ENCODE measurements around the gene CSHL1. TPM values are rescaled to one million over a fixed set of nuclear protein-coding genes. Genes with fewer than 3 reads are reported as not detected.
A peak's percentile ranks its signal among the peaks of the same experiment; 100 is the strongest.

CSHL1 gene
- total and polyA plus RNA-seq, 2 donors (not counting 1 experiment from before 2014, with no cell fraction given) = not detected

GRCh38 chr17:63914471-63914870, 3.4 kb upstream of the CSHL1 start:
- no peaks in the 10 kb centered on the region for H3K9me3 Mint-ChIP-seq (ENCODE audit: insufficient read depth)
- Histone ChIP-seq H3K27ac (ENCODE audit: low read length in 2 of 2) (no peak overlapping the region), H3K4me2 (replicated peaks; ENCODE audit: low read depth, low read length, poor library complexity, severe bottlenecking) (no peak overlapping the region), H3K36me3 (replicated peaks in 1 of 2; ENCODE audit: control extremely low read depth in 1 of 2, control insufficient read depth in 1 of 2, extremely low read depth in 1 of 2, insufficient read depth in 2 of 2, low read length in 1 of 2) (no peaks in the 10 kb centered on the region), H3K4me1 (ENCODE audit: control insufficient read depth in 2 of 2, insufficient read depth in 2 of 2, low read length in 2 of 2) (peaks cover 33 to 56% of the 10 kb centered on the region in 2 donors), H3K9me3 (ENCODE audit: control extremely low read depth in 1 of 3, control insufficient read depth in 2 of 3, insufficient read depth in 1 of 3, low read length in 2 of 3) (no peaks in the 10 kb centered on the region), H4K20me1 (ENCODE audit: control insufficient read depth, insufficient read depth, low read length, poor library complexity, severe bottlenecking) (no peaks in the 10 kb centered on the region), H3K79me2 (ENCODE audit: control insufficient read depth, insufficient read depth, low read length) (peaks cover 5% of the 10 kb centered on the region), H3K27me3 (replicated peaks in 1 of 4; ENCODE audit: control extremely low read depth in 1 of 4, control insufficient read depth in 3 of 4, insufficient read depth in 4 of 4, low read length in 3 of 4) (peaks cover 0 to 5% (median 0%) of the 10 kb centered on the region in 4 experiments), H2AFZ (ENCODE audit: insufficient read depth, low read depth, low read length, poor library complexity, severe bottlenecking) (no peak overlapping the region), H3K4me3 (ENCODE audit: control extremely low read depth in 1 of 5, extremely low read depth in 1 of 5, insufficient read depth in 1 of 5, low read depth in 2 of 5, low read length in 4 of 5) (no peak overlapping the region), H3K9ac (ENCODE audit: low read length) (no peak overlapping the region)
- peak; percentile 9 for DNase-seq
- CTCF ChIA-PET = interaction anchor here (1.1 to 26.0 kb wide), 6 partner anchors 11 to 218 kb away, joined by 3 to 834 read pairs (median 140); partner anchors contain the start of gene ERN1
- POLR2A ChIA-PET = interaction anchor here (0.7 to 1.6 kb wide), 3 partner anchors 12 to 18 kb away, joined by 3 to 7 read pairs (median 3); partner anchors contain the start of gene CD79B
- ATAC-seq (ENCODE audit: low read depth) = no peak
- H3K4me1 Mint-ChIP-seq = peaks cover 56% of the 10 kb centered on the region
- WGBS (ENCODE audit: insufficient coverage) = 97% methylated on average over 6 of the region's 7 CpGs
- intact Hi-C loops (cut with micrococcal nuclease) = no loop called here
- no peak for TF ChIP-seq CTCF (IDR thresholded peaks at IDR 0.05)
- no peak for TF ChIP-seq EZH2 (IDR thresholded peaks at IDR 0.05; ENCODE audit: borderline replicate concordance, insufficient read depth, low read depth, low read length, poor library complexity, severe bottlenecking)
- H3K27me3 Mint-ChIP-seq = peaks cover 5% of the 10 kb centered on the region
- H3K27ac Mint-ChIP-seq = peak overlapping the region; percentile 53
- H3K4me3 Mint-ChIP-seq = peak overlapping the region; percentile 47

GRCh38 chr17:63911657-63912100, 621 bp upstream of the CSHL1 start:
- Histone ChIP-seq H3K4me3 (ENCODE audit: control extremely low read depth in 1 of 5, extremely low read depth in 1 of 5, insufficient read depth in 1 of 5, low read depth in 2 of 5, low read length in 4 of 5) (no peak overlapping the region), H3K36me3 (replicated peaks in 1 of 2; ENCODE audit: control extremely low read depth in 1 of 2, control insufficient read depth in 1 of 2, extremely low read depth in 1 of 2, insufficient read depth in 2 of 2, low read length in 1 of 2) (no peaks in the 10 kb centered on the region), H3K9me3 (ENCODE audit: control extremely low read depth in 1 of 3, control insufficient read depth in 2 of 3, insufficient read depth in 1 of 3, low read length in 2 of 3) (no peaks in the 10 kb centered on the region), H3K4me1 (ENCODE audit: control insufficient read depth in 2 of 2, insufficient read depth in 2 of 2, low read length in 2 of 2) (peaks cover 26 to 40% of the 10 kb centered on the region in 2 donors), H3K4me2 (replicated peaks; ENCODE audit: low read depth, low read length, poor library complexity, severe bottlenecking) (no peak overlapping the region), H3K27me3 (replicated peaks in 1 of 4; ENCODE audit: control extremely low read depth in 1 of 4, control insufficient read depth in 3 of 4, insufficient read depth in 4 of 4, low read length in 3 of 4) (peaks cover 0 to 5% (median 0%) of the 10 kb centered on the region in 4 experiments), H2AFZ (ENCODE audit: insufficient read depth, low read depth, low read length, poor library complexity, severe bottlenecking) (no peak overlapping the region), H3K9ac (ENCODE audit: low read length) (no peak overlapping the region), H3K27ac (ENCODE audit: low read length in 2 of 2) (no peak overlapping the region), H4K20me1 (ENCODE audit: control insufficient read depth, insufficient read depth, low read length, poor library complexity, severe bottlenecking) (no peaks in the 10 kb centered on the region), H3K79me2 (ENCODE audit: control insufficient read depth, insufficient read depth, low read length) (no peaks in the 10 kb centered on the region)
- ChIA-PET POLR2A (interaction anchor here (0.6 to 2.9 kb wide), 5 partner anchors 11 to 116 kb away, joined by 3 to 12 read pairs (median 6); partner anchors contain the start of gene ICAM2), CTCF (interaction anchor here (0.6 to 26.0 kb wide), 24 partner anchors 8 to 234 kb away, joined by 3 to 834 read pairs (median 7); partner anchors contain the start of genes CD79B, ERN1, GH1 and ICAM2)
- peak; percentile 77 for DNase-seq
- peak; percentile 55 for ATAC-seq (ENCODE audit: low read depth)
- Mint-ChIP-seq H3K4me1 (peaks cover 41% of the 10 kb centered on the region), H3K27ac (peak overlapping the region; percentile 20), H3K4me3 (no peak overlapping the region), H3K27me3 (peaks cover 8% of the 10 kb centered on the region), H3K9me3 (ENCODE audit: insufficient read depth) (no peaks in the 10 kb centered on the region)
- intact Hi-C loops (cut with micrococcal nuclease) = loop anchor here (1.0 kb wide), 2 partner anchors 79 to 222 kb away; no protein-coding TSS in a partner anchor
- peak; percentile 82 for TF ChIP-seq CTCF (IDR thresholded peaks at IDR 0.05)
- no peak for TF ChIP-seq EZH2 (IDR thresholded peaks at IDR 0.05; ENCODE audit: borderline replicate concordance, insufficient read depth, low read depth, low read length, poor library complexity, severe bottlenecking)
- WGBS (ENCODE audit: insufficient coverage) = 64% methylated on average over 6 of the region's 8 CpGs
